ENCODE results near the gene PIPOX.

PIPOX gene

DNA sequence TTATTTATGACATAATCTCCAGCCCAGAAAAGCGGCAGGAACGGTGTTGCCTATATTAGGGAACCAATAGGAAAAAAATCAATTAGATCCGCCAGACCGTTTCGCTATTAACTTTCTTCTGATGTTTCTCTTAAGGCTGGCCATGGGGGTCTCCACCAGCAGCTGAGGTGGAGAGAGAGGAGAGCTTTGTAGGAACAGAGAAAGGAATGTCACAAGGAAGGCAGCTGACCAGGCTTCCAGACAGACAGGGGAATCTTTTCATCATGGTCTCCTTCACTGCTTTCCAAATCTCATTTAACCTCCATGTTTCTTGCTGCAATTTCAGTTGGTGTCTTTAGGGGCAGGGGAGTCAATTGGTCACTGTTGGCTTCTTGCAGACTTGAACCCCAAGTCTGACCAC is 28.2 kb upstream of the PIPOX start:
- TF ChIP-seq, protein P1, sequence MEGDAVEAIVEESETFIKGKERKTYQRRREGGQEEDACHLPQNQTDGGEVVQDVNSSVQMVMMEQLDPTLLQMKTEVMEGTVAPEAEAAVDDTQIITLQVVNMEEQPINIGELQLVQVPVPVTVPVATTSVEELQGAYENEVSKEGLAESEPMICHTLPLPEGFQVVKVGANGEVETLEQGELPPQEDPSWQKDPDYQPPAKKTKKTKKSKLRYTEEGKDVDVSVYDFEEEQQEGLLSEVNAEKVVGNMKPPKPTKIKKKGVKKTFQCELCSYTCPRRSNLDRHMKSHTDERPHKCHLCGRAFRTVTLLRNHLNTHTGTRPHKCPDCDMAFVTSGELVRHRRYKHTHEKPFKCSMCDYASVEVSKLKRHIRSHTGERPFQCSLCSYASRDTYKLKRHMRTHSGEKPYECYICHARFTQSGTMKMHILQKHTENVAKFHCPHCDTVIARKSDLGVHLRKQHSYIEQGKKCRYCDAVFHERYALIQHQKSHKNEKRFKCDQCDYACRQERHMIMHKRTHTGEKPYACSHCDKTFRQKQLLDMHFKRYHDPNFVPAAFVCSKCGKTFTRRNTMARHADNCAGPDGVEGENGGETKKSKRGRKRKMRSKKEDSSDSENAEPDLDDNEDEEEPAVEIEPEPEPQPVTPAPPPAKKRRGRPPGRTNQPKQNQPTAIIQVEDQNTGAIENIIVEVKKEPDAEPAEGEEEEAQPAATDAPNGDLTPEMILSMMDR (IDR thresholded peaks at IDR 0.05), result no peak
- no peaks in the 10 kb centered on the region for H3K36me3 ChIP-seq
- H3K4me3 ChIP-seq, result no peak overlapping the region
- H3K27me3 ChIP-seq, result peaks cover 0 to 50% of the 10 kb centered on the region in 2 donors
- no peaks in the 10 kb centered on the region for H3K9me3 ChIP-seq
- DNase-seq, result no peak
- H3K27ac ChIP-seq, result no peak overlapping the region
- H3K4me1 ChIP-seq, result peaks cover 0 to 3% (median under 1%) of the 10 kb centered on the region in 4 donors
- intact Hi-C loops (cut with DNase I; ENCODE audit: low total_unique reads), result no loop called here

DNA sequence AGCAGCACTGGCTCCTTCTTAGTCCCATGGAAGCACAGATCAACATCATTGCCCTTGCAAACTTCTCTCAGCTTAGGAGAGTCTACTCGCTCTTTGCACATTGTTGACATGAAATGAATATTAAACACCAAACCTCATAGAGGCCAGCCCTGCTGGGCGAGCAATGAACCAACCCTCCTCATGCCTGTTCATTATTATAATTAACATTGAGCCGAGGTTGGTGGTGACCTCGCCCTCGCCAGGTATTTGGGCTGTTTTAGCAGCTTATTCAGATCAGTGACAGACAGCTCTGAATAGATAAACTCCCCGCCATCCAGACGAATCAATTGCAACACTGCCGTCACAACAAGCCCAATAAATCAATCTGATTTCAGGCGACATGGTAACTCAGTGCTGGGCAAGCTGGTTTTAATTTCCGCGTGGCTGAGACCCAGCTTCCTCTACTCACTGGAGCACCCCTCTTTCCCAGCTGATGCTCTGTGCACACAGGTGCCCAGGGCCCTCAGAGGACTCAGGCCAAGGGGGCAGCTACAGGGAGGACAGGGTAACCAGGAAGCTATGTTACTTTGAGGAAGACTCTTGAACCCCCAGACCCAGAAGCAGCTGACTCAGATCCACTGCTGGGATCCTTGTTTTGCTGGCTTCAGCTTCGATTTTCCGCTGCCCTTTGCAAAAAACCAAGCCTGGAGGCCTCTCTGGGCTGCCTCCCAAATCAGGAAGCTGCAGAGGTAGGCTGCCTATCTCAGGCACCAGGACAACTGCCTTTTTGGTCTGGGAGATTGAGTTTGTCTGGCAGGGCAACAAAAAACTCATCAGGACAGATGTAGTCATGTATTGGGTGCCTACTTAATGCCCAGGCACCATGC is 26.4 kb upstream of the PIPOX start:
- no peaks in the 10 kb centered on the region for H3K36me3 ChIP-seq
- intact Hi-C loops (cut with DNase I; ENCODE audit: low total_unique reads), result no loop called here
- H3K9me3 ChIP-seq, result no peaks in the 10 kb centered on the region
- H3K27ac ChIP-seq, result no peak overlapping the region
- H3K4me3 ChIP-seq, result no peak overlapping the region
- no peak for DNase-seq
- TF ChIP-seq, protein P1 (IDR thresholded peaks at IDR 0.05), result no peak
- peaks cover 0 to 52% of the 10 kb centered on the region in 2 donors for H3K27me3 ChIP-seq
- H3K4me1 ChIP-seq, result peaks cover 0 to 6% (median 2%) of the 10 kb centered on the region in 4 donors

DNA sequence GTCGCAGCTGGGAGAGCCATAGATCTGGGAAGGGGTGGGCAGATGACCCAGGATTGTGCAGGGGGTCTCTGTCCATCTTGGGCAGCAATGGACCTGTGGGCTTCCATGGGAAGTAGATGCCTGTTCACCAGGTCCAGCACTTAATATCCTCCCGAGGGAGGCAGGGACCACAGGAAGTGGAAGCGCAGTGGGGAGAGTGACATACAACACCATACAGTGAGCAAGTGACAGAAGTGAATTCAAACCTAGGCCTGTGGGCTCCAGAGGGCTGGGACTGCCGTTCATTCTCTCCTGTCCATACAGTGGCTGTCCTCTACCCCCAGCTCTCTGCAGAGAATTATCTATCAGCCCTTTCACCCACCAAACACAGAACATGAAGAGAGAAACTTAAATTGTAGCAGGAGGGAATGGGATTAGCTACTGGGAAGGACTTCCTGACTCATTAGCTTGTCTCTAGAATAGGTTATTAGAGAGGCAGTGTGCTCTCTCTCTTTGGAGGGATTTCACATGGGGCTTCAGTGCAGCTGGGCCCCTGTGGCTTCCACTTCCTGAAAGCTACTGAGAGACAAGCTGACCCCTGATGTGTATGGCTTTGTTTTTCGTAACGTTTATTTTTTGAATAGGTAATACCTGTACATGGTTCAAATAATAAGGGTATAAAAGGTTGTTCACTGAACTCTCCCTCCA is 24.0 kb upstream of the PIPOX start:
- intact Hi-C loops (cut with DNase I; ENCODE audit: low total_unique reads), result no loop called here
- H3K27ac ChIP-seq, result no peak overlapping the region
- H3K9me3 ChIP-seq, result no peaks in the 10 kb centered on the region
- TF ChIP-seq, protein P1 (IDR thresholded peaks at IDR 0.05), result no peak
- H3K36me3 ChIP-seq, result no peaks in the 10 kb centered on the region
- DNase-seq, result no peak
- peaks cover 0 to 55% of the 10 kb centered on the region in 2 donors for H3K27me3 ChIP-seq
- no peak overlapping the region for H3K4me3 ChIP-seq
- peaks cover 0 to 6% (median 2%) of the 10 kb centered on the region in 4 donors for H3K4me1 ChIP-seq

DNA sequence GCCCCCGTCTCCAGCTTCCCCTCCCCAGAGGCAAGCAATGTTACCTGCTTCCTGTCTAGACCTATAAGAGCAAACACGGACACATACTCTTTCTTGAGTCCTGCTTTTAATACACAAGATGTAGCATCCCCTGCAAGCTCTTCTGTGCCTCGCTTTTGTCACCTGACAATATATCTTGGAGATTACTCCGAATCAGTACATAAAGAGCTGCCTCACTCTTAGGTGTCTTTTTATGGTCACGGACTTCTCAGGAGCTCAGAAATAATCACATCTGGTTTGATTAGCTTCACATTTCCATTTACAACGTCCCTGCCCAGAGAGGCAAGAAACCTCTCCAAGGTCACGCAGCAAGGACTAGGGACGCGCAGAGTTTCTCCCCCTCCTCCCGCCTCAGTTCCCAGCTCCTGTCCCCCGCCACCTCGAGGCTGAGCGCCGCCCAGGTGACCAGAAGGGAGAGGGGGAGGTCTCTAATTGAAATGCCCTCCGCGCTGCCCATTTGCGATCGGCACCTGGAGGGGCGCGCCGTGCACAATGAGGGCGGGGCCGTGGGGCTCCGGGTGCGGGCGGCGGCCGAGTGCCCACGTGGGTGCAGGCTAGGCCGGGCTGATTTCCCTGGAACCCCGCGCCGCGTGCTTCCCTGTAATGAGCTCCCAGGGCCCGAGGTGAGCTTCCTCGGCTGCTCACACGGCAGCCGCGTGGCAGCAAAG is 23.3 kb upstream of the PIPOX start:
- no peak overlapping the region for H3K27ac ChIP-seq
- peaks cover 0 to 6% (median 2%) of the 10 kb centered on the region in 4 donors for H3K4me1 ChIP-seq
- H3K4me3 ChIP-seq, result no peak overlapping the region
- intact Hi-C loops (cut with DNase I; ENCODE audit: low total_unique reads), result no loop called here
- H3K36me3 ChIP-seq, result no peaks in the 10 kb centered on the region
- H3K27me3 ChIP-seq, result peaks cover 0 to 55% of the 10 kb centered on the region in 2 donors
- no peak for DNase-seq
- TF ChIP-seq, protein P1 (IDR thresholded peaks at IDR 0.05), result no peak
- H3K9me3 ChIP-seq, result no peaks in the 10 kb centered on the region

DNA sequence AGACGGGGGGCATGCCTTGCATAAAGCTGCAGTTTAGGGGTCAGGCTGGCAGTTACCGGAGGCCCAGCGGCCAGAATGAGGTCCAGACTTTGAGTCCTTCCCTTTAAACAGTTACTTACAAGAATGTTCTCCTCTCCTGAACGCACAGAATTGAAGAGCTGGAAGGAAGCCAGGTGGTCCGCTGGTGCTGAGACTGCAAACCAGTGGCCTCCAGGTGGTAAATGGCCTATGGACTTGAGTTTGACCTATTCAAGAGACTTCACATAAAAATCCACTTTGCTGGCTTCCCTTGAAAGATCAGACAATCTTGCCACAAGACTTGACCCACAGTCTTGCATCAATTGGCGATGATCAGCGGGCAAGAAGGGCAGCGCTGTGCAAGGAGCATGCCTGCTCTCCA is 22.4 kb upstream of the PIPOX start:
- DNase-seq, result no peak
- TF ChIP-seq, protein P1 (IDR thresholded peaks at IDR 0.05), result no peak
- Histone ChIP-seq H3K36me3 (no peaks in the 10 kb centered on the region), H3K4me1 (peaks cover 0 to 6% (median 2%) of the 10 kb centered on the region in 4 donors), H3K27ac (no peak overlapping the region), H3K27me3 (peaks cover 0 to 55% of the 10 kb centered on the region in 2 donors), H3K4me3 (no peak overlapping the region), H3K9me3 (no peaks in the 10 kb centered on the region)
- intact Hi-C loops (cut with DNase I; ENCODE audit: low total_unique reads), result no loop called here
